ENCODE data around the gene CD200R1L.

- TF ChIP-seq CTCF (IDR thresholded peaks at IDR 0.05 in 8 of 11, conservative IDR thresholded peaks at IDR 0.05 in 3 of 11) (no peak), POLR2A (IDR thresholded peaks at IDR 0.05) (no peak)
Observed at GRCh38 chr3:112789787-112790186, 56.9 kb downstream of the CD200R1L start.

All from spleen (tissue), 7 donors.